Measurements from ENCODE around the gene CHRNE.

The CHRNE gene

DNA sequence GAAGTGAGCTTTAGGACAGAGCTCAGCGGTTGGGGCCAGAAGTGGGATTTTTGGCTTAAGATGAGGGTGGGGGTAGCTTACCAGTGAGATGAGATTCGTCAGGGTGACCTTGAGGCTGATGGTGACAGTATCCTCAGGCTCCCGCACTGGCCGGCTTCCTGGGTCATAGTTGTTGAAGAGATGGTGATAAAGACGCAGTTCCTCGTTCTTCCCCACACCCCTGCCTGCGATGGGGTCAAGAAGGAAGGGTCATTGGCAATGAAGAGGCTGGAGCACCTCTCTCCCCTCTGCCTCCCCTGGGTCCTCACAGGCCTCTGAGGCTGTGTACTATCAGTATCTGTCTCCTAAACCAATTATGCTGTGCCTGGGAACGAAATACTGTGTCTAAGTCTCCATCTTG, 358 bp downstream of the CHRNE start:
- H3K4me1 ChIP-seq (ENCODE audit: control insufficient read depth, insufficient read depth, low read length) = peaks cover 28% of the 10 kb centered on the region
- no peak overlapping the region for H3K9ac ChIP-seq (ENCODE audit: low read length in 2 of 2)
- H3K27ac ChIP-seq (ENCODE audit: low read length) = no peak overlapping the region
- no peak overlapping the region for H3K4me3 ChIP-seq (ENCODE audit: low read length in 2 of 2)
- H3K27me3 ChIP-seq (ENCODE audit: control insufficient read depth in 1 of 2, insufficient read depth in 2 of 2, low read length in 2 of 2) = peaks cover 35 to 41% of the 10 kb centered on the region in 2 donors
- H3K9me3 ChIP-seq (ENCODE audit: control insufficient read depth in 2 of 2, low read length in 2 of 2) = no peaks in the 10 kb centered on the region
- H3K36me3 ChIP-seq (ENCODE audit: control insufficient read depth in 2 of 2, insufficient read depth in 2 of 2, low read length in 2 of 2) = peaks cover 0 to under 1% of the 10 kb centered on the region in 2 donors

DNA sequence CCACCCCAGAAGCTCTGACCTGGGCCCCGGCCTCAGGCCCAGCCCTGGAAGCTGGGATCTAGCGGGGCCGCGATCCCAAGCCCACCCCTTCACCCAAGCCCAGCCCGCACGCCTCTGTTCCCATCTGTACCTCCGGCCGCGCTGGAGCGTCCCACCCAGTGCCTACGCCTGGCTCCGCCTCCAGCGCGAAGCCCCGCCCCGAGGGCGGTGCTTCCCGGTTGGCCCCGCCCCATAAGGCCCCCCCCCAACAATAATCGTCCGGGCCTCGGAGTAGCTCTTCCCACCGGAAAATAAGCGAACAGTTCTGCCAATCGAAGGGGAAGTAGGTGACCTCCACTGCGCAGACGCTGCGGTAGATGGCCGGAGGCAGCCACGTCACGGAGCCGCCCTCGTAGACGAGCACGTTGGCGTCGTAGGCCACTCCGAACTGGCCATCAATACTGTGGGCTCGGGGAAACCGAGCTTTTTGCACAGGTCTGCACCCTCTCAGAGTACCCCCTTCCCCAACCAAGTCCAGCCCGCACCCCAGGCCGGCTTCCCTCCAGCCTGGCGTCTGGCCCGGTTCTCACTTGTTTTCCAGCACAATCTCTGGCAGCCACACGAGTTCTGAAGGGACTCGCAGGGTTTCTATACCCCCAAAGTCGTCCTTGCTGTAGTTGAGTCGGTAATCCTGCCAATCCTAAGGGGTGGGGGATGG, 1.1 kb downstream of the CHRNE start:
- no peak overlapping the region for H3K27ac ChIP-seq (ENCODE audit: low read length)

DNA sequence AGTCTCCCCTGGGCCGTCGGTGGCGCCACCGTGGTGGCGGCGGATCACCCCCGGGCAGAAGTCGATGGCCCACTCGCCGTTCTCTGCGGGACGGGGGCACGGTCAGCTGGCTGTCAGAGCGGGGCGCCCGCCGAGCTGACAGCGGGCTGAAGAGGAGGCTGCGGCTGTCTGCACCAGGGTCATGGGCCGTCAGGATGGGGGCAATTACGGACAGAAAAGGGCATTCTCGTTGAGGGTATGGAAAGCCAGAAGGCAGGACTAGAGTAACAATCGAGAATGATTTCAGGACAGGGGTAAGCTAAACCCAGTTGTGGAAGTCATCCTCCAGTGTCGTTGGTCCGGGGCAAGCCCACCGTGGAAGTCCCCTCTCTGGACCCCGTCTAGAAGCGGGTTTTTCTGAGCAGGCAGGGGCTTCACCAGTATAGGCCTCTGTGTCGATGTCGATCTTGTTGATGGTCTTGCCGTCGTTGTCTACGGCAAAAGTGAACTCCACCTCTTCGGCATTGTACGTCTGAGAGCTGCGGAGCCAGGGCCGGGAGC, 1.7 kb downstream of the CHRNE start:
- peaks cover 28% of the 10 kb centered on the region for H3K4me1 ChIP-seq (ENCODE audit: control insufficient read depth, insufficient read depth, low read length)
- H3K27me3 ChIP-seq (ENCODE audit: control insufficient read depth in 1 of 2, insufficient read depth in 2 of 2, low read length in 2 of 2) = peaks cover 35 to 41% of the 10 kb centered on the region in 2 donors
- no peak overlapping the region for H3K4me3 ChIP-seq (ENCODE audit: low read length in 2 of 2)
- H3K27ac ChIP-seq (ENCODE audit: low read length) = no peak overlapping the region
- H3K36me3 ChIP-seq (ENCODE audit: control insufficient read depth in 2 of 2, insufficient read depth in 2 of 2, low read length in 2 of 2) = peaks cover 7 to 10% of the 10 kb centered on the region in 2 donors
- no peak overlapping the region for H3K9ac ChIP-seq (ENCODE audit: low read length in 2 of 2)
- H3K9me3 ChIP-seq (ENCODE audit: control insufficient read depth in 2 of 2, low read length in 2 of 2) = no peaks in the 10 kb centered on the region

More for the DNA sequence above, 1.1 kb downstream of the CHRNE start:
- H3K4me3 ChIP-seq (ENCODE audit: low read length in 2 of 2) = no peak overlapping the region
- no peak overlapping the region for H3K9ac ChIP-seq (ENCODE audit: low read length in 2 of 2)
- H3K9me3 ChIP-seq (ENCODE audit: control insufficient read depth in 2 of 2, low read length in 2 of 2) = no peaks in the 10 kb centered on the region
- H3K27me3 ChIP-seq (ENCODE audit: control insufficient read depth in 1 of 2, insufficient read depth in 2 of 2, low read length in 2 of 2) = peaks cover 35 to 41% of the 10 kb centered on the region in 2 donors
- H3K36me3 ChIP-seq (ENCODE audit: control insufficient read depth in 2 of 2, insufficient read depth in 2 of 2, low read length in 2 of 2) = peaks cover 2 to 4% of the 10 kb centered on the region in 2 donors
- H3K4me1 ChIP-seq (ENCODE audit: control insufficient read depth, insufficient read depth, low read length) = peaks cover 28% of the 10 kb centered on the region

DNA sequence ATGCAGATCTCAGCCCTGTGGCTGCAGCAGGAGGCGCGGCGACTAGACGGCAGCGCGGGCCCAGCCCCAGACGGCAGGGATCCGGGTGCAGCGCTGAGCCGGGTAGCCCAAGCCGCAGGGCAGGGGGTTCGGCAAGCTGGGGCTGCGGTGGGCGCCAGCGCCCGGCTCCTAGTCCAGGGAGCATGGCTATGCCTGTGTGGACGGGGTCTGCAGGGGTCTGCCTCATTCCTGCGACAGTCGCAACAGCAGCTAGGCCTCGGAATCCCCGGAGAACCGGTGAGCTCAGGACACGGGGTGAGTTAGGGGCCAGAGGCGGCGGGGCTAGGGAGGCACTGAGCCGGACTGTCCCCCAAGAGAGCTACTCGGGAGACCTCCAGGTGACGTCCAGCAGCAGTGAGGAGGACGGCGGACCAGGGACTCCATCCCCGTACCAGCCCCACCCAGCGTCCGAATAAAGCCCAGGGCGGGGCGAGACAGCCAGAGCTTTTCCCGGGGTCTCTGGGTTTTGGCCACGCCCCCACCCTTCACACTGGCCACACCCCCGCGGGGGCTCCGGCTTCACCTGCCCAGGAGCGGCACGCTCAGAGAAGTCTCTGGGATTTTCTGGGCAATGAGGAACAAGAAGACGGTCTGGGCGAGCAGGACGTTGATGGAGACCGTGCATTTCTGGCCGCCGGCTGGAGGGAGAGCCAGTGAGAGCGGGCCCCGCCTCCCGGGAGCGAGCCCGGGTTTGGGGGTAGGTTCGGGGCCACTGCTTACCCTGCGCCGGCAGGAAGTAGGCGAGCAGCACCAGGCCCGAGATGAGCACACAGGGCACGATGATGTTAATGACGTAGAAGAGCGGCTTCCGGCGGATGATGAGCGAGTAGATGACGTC, 2.4 kb downstream of the CHRNE start:
- peaks cover 10 to 17% of the 10 kb centered on the region in 2 donors for H3K36me3 ChIP-seq (ENCODE audit: control insufficient read depth in 2 of 2, insufficient read depth in 2 of 2, low read length in 2 of 2)
- peaks cover 33 to 41% of the 10 kb centered on the region in 2 donors for H3K27me3 ChIP-seq (ENCODE audit: control insufficient read depth in 1 of 2, insufficient read depth in 2 of 2, low read length in 2 of 2)
- H3K27ac ChIP-seq (ENCODE audit: low read length) = no peak overlapping the region
- no peak overlapping the region for H3K9ac ChIP-seq (ENCODE audit: low read length in 2 of 2)
- H3K4me1 ChIP-seq (ENCODE audit: control insufficient read depth, insufficient read depth, low read length) = peaks cover 28% of the 10 kb centered on the region
- peak overlapping the region in 1 of 2 donors; percentile 70 for H3K4me3 ChIP-seq (ENCODE audit: low read length in 2 of 2)
- no peaks in the 10 kb centered on the region for H3K9me3 ChIP-seq (ENCODE audit: control insufficient read depth in 2 of 2, low read length in 2 of 2)

DNA sequence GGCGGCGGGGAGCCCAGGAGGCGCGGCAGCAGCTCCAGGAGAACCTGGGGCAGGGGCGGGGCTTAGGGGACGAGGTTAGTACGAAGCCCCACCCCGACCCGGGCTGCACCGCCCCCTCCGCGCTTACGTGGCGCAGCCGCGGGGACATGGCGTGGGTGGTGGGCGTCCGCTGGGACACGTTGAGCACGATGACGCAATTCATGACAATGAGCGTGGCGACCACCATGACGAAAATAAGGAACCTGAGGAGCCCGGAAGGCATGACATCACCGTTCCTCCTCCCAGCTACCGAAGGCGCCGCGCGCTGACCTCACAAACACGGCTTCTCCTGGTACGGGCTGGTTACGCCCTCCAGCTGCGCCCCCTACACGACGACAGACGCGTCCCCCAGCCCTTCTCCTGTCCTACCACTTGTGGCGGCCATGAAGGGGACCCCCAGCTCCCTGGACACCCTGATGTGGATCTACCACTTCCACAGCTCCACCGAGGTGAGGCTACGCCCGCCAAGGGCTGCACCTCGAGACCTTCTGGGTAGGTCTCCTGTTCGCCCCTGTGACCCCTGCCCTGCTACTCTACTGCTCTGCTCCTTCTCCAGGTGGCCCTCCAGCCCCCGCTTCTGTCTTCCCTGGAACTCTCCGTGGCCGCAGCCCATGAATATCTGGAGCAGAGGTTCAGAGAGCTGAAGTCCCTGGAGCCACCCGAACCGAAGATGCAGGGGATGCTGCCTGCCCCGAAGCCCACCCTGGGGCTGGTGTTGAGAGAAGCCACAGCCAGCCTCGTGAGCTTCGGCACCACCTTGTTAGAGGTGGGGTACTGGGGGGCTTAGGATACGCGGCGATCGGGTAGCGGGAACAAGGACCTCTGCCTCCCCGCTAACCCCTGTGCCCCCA, 3.3 kb downstream of the CHRNE start, which contains the start of gene C17orf107:
Gene C17orf107 (plus strand): TSS at position 196 of the 890 bp plus-strand sequence. CDS start 227 bp downstream, at position 423.
- Histone ChIP-seq H3K4me1 (ENCODE audit: control insufficient read depth, insufficient read depth, low read length) (peaks cover 28% of the 10 kb centered on the region), H3K9me3 (ENCODE audit: control insufficient read depth in 2 of 2, low read length in 2 of 2) (no peaks in the 10 kb centered on the region), H3K27me3 (ENCODE audit: control insufficient read depth in 1 of 2, insufficient read depth in 2 of 2, low read length in 2 of 2) (peaks cover 28 to 41% of the 10 kb centered on the region in 2 donors), H3K4me3 (ENCODE audit: low read length in 2 of 2) (peak within 1 kb of the TSS; percentile 66 to 70), H3K9ac (ENCODE audit: low read length in 2 of 2) (peak within 1 kb of the TSS; percentile 42 to 51), H3K36me3 (ENCODE audit: control insufficient read depth in 2 of 2, insufficient read depth in 2 of 2, low read length in 2 of 2) (peaks cover 18 to 24% of the 10 kb centered on the region in 2 donors), H3K27ac (ENCODE audit: low read length) (no peak within 1 kb of the TSS)

DNA sequence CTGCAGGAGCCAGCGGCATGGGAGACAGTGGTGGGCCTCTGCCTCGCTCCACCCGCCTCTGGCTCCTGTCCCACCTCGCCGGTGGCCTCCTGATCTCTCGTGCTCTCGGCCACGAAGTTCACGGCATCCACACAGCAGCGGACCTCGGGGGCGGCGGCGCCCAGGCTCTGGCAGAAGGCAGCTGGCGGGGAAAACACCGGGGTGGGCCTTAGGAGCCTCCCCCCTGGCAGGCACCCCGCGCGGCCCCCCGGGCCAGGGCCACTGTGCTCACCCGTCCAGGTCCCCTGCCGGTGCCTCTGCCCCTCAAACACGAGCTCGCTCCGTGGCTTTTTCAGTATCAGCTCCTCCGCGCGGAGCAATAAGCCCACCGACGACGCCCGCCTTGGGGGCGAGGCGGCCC, 4.0 kb downstream of the CHRNE start:
- peaks cover 26 to 37% of the 10 kb centered on the region in 2 donors for H3K27me3 ChIP-seq (ENCODE audit: control insufficient read depth in 1 of 2, insufficient read depth in 2 of 2, low read length in 2 of 2)
- no peak overlapping the region for H3K9ac ChIP-seq (ENCODE audit: low read length in 2 of 2)
- peak overlapping the region; percentile 66 to 70 for H3K4me3 ChIP-seq (ENCODE audit: low read length in 2 of 2)
- no peaks in the 10 kb centered on the region for H3K9me3 ChIP-seq (ENCODE audit: control insufficient read depth in 2 of 2, low read length in 2 of 2)
- peaks cover 28% of the 10 kb centered on the region for H3K4me1 ChIP-seq (ENCODE audit: control insufficient read depth, insufficient read depth, low read length)
- no peak overlapping the region for H3K27ac ChIP-seq (ENCODE audit: low read length)
- H3K36me3 ChIP-seq (ENCODE audit: control insufficient read depth in 2 of 2, insufficient read depth in 2 of 2, low read length in 2 of 2) = peaks cover 24 to 30% of the 10 kb centered on the region in 2 donors

DNA sequence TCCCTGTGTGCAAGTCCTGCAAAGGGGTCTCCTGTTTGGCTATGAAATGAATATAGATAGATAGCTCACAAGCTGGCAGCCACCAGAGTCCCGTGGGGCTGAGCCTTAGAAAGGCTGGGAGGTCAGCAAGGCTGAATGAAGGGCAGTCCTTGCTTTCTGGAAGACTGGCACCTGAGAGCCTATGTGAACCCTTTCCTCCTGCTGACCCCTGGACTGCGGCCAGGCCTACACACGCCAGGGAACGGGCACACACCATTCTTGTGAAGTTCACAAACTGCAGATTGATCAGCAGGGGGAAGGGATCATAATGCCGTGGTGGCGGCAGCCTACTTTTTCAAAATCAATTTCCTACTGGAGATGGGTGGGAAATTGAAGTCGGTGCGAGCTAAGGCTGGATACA, 4.5 kb downstream of the CHRNE start:
- no peaks in the 10 kb centered on the region for H3K9me3 ChIP-seq (ENCODE audit: control insufficient read depth in 2 of 2, low read length in 2 of 2)
- peaks cover 28% of the 10 kb centered on the region for H3K4me1 ChIP-seq (ENCODE audit: control insufficient read depth, insufficient read depth, low read length)
- H3K36me3 ChIP-seq (ENCODE audit: control insufficient read depth in 2 of 2, insufficient read depth in 2 of 2, low read length in 2 of 2) = peaks cover 25 to 35% of the 10 kb centered on the region in 2 donors
- H3K4me3 ChIP-seq (ENCODE audit: low read length in 2 of 2) = no peak overlapping the region
- no peak overlapping the region for H3K27ac ChIP-seq (ENCODE audit: low read length)
- no peak overlapping the region for H3K9ac ChIP-seq (ENCODE audit: low read length in 2 of 2)
- peaks cover 24 to 37% of the 10 kb centered on the region in 2 donors for H3K27me3 ChIP-seq (ENCODE audit: control insufficient read depth in 1 of 2, insufficient read depth in 2 of 2, low read length in 2 of 2)

DNA sequence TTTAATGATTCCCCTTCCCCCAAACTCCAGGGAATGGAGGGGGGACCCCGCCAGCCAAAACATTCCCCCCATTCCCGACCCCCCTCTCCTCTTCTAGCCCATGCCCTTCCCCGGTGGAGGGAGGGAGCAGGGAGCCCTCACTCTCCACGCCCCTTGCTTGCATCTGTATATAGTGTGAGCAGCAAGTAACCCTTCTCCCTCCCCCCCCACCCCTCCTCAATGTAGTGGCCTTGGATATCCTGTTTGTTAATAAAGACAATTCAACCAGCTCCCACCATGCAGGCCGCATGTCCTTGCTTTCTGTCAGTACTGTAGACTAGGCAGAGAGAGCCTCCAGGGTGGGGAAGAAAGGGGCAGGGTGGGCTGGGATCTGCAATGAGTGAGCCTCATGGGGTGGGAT, 5.1 kb downstream of the CHRNE start:
- Histone ChIP-seq H3K4me3 (ENCODE audit: low read length in 2 of 2) (no peak overlapping the region), H3K4me1 (ENCODE audit: control insufficient read depth, insufficient read depth, low read length) (peaks cover 28% of the 10 kb centered on the region), H3K36me3 (ENCODE audit: control insufficient read depth in 2 of 2, insufficient read depth in 2 of 2, low read length in 2 of 2) (peaks cover 28 to 35% of the 10 kb centered on the region in 2 donors), H3K27ac (ENCODE audit: low read length) (no peak overlapping the region), H3K9me3 (ENCODE audit: control insufficient read depth in 2 of 2, low read length in 2 of 2) (no peaks in the 10 kb centered on the region), H3K9ac (ENCODE audit: low read length in 2 of 2) (no peak overlapping the region), H3K27me3 (ENCODE audit: control insufficient read depth in 1 of 2, insufficient read depth in 2 of 2, low read length in 2 of 2) (peaks cover 23 to 31% of the 10 kb centered on the region in 2 donors)

DNA sequence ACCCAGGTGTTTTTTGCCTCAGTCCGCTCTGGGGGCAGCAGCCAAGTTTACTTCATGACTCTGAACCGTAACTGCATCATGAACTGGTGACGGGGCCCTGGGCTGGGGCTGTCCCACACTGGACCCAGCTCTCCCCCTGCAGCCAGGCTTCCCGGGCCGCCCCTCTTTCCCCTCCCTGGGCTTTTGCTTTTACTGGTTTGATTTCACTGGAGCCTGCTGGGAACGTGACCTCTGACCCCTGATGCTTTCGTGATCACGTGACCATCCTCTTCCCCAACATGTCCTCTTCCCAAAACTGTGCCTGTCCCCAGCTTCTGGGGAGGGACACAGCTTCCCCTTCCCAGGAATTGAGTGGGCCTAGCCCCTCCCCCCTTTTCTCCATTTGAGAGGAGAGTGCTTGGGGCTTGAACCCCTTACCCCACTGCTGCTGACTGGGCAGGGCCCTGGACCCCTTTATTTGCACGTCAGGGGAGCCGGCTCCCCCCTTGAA, 5.7 kb downstream of the CHRNE start:
- Histone ChIP-seq H3K36me3 (ENCODE audit: control insufficient read depth in 2 of 2, insufficient read depth in 2 of 2, low read length in 2 of 2) (peaks cover 31 to 35% of the 10 kb centered on the region in 2 donors), H3K27ac (ENCODE audit: low read length) (no peak overlapping the region), H3K4me3 (ENCODE audit: low read length in 2 of 2) (no peak overlapping the region), H3K4me1 (ENCODE audit: control insufficient read depth, insufficient read depth, low read length) (peaks cover 28% of the 10 kb centered on the region), H3K9me3 (ENCODE audit: control insufficient read depth in 2 of 2, low read length in 2 of 2) (no peaks in the 10 kb centered on the region), H3K27me3 (ENCODE audit: control insufficient read depth in 1 of 2, insufficient read depth in 2 of 2, low read length in 2 of 2) (peaks cover 23 to 31% of the 10 kb centered on the region in 2 donors), H3K9ac (ENCODE audit: low read length in 2 of 2) (no peak overlapping the region)
